ENCODE data around the gene SWT1.

GRCh38 chr1:185245466-185245865, 88.5 kb downstream of the SWT1 start:
- TF ChIP-seq, protein P1, sequence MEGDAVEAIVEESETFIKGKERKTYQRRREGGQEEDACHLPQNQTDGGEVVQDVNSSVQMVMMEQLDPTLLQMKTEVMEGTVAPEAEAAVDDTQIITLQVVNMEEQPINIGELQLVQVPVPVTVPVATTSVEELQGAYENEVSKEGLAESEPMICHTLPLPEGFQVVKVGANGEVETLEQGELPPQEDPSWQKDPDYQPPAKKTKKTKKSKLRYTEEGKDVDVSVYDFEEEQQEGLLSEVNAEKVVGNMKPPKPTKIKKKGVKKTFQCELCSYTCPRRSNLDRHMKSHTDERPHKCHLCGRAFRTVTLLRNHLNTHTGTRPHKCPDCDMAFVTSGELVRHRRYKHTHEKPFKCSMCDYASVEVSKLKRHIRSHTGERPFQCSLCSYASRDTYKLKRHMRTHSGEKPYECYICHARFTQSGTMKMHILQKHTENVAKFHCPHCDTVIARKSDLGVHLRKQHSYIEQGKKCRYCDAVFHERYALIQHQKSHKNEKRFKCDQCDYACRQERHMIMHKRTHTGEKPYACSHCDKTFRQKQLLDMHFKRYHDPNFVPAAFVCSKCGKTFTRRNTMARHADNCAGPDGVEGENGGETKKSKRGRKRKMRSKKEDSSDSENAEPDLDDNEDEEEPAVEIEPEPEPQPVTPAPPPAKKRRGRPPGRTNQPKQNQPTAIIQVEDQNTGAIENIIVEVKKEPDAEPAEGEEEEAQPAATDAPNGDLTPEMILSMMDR (IDR thresholded peaks at IDR 0.05; ENCODE audit: insufficient read depth, low read length): no peak
- TF ChIP-seq, protein P2, sequence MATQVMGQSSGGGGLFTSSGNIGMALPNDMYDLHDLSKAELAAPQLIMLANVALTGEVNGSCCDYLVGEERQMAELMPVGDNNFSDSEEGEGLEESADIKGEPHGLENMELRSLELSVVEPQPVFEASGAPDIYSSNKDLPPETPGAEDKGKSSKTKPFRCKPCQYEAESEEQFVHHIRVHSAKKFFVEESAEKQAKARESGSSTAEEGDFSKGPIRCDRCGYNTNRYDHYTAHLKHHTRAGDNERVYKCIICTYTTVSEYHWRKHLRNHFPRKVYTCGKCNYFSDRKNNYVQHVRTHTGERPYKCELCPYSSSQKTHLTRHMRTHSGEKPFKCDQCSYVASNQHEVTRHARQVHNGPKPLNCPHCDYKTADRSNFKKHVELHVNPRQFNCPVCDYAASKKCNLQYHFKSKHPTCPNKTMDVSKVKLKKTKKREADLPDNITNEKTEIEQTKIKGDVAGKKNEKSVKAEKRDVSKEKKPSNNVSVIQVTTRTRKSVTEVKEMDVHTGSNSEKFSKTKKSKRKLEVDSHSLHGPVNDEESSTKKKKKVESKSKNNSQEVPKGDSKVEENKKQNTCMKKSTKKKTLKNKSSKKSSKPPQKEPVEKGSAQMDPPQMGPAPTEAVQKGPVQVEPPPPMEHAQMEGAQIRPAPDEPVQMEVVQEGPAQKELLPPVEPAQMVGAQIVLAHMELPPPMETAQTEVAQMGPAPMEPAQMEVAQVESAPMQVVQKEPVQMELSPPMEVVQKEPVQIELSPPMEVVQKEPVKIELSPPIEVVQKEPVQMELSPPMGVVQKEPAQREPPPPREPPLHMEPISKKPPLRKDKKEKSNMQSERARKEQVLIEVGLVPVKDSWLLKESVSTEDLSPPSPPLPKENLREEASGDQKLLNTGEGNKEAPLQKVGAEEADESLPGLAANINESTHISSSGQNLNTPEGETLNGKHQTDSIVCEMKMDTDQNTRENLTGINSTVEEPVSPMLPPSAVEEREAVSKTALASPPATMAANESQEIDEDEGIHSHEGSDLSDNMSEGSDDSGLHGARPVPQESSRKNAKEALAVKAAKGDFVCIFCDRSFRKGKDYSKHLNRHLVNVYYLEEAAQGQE (IDR thresholded peaks at IDR 0.05; ENCODE audit: insufficient replicate concordance, low read depth): no peak
- TF ChIP-seq POLR2AphosphoS5 (IDR thresholded peaks at IDR 0.05; ENCODE audit: low read depth) (no peak), SPI1 (IDR thresholded peaks at IDR 0.05; ENCODE audit: borderline replicate concordance, low read depth) (no peak)
